GM12878 (cell line): Measurements from ENCODE around the gene GRIA4. TPM values are rescaled to one million over a fixed set of nuclear protein-coding genes. Genes with fewer than 3 reads are reported as not detected.

ENCODE experiments used
- ATAC-seq: fragments of 200-7000 bp; cut with Tn5 transposase; 3 replicates; pipeline ENCODE4 v1.9.1; 2020; ENCODE audit warnings: mild to moderate bottlenecking, moderate library complexity
- BruUV-seq: library from RNA; stranded (reverse); fragments of 400-500 nt; replicated peaks from 2 replicates; lab custom pipeline; 2021; lab: Mats Ljungman, UMichigan
- CTCF ChIA-PET: fragments of 300-600 bp; sonication (Branson Sonifier 250); formaldehyde crosslinking; extraction: SDS; loops from one replicate; lab custom pipeline; 2021; ENCODE audit warnings: inconsistent platforms; lab: Yijun Ruan, JAX
- POLR2A ChIA-PET: fragments of 350-600 bp; formaldehyde crosslinking; extraction: SDS; loops from one replicate; lab custom pipeline; 2021; ENCODE audit warnings: inconsistent platforms; lab: Charles Lee
- RAD21 ChIA-PET: fragments of 300-600 bp; sonication (Branson Sonifier 250); formaldehyde crosslinking; loops from one replicate; lab custom pipeline; 2023; ENCODE audit warnings: antibody characterized with exemption; ENCODE audit not compliant: unreplicated experiment; lab: Charles Lee
- SMC1A ChIA-PET: fragments of 300-600 bp; sonication (Branson Sonifier 250); formaldehyde crosslinking; loops from one replicate; lab custom pipeline; 2023; ENCODE audit not compliant: unreplicated experiment, uncharacterized antibody; lab: Charles Lee
- DNase-seq: peaks from one replicate; pipeline ENCODE4 v3.0.0-alpha.2; 2011; ENCODE audit warnings: low read depth, low spot score
- FAIRE-seq: peaks from 3 replicates; lab custom pipeline; 2011; peaks lifted over from hg19 to GRCh38; lab: Jason Lieb, UNC
- H2AFZ ChIP-seq: 2 replicates; pipeline ENCODE4 v1.6.0; 2011; ENCODE audit warnings: low read depth, low read length, control low read depth; ENCODE audit not compliant: control insufficient read depth
- H3K27ac ChIP-seq: 2 replicates; pipeline ENCODE4 v1.5.1; 2011; ENCODE audit warnings: control low read depth; ENCODE audit not compliant: control insufficient read depth, insufficient read depth
- H3K27me3 ChIP-seq, 2 experiments: replicated peaks in 1 of 2; 2 replicates each; pipeline versions ENCODE4 v1.6.0 to v1.6.1; 2011; ENCODE audit warnings: low read length in 1 of 2; ENCODE audit not compliant: control insufficient read depth in 2 of 2, insufficient read depth in 2 of 2
- H3K36me3 ChIP-seq, 2 experiments: 2 replicates each; pipeline ENCODE4 v1.5.1; 2011; ENCODE audit warnings: low read length in 1 of 2; ENCODE audit not compliant: control insufficient read depth in 2 of 2, insufficient read depth in 2 of 2
- H3K4me1 ChIP-seq: 2 replicates; pipeline ENCODE4 v1.6.1; 2011; ENCODE audit warnings: mild to moderate bottlenecking, low read length, moderate library complexity, mixed read lengths; ENCODE audit not compliant: control insufficient read depth, insufficient read depth
- H3K4me2 ChIP-seq: 2 replicates; pipeline ENCODE4 v1.6.0; 2011; ENCODE audit warnings: control low read depth; ENCODE audit not compliant: control insufficient read depth, insufficient read depth
- H3K4me3 ChIP-seq: fragments of 200-600 bp; sonication (generic); 2 replicates; pipeline ENCODE4 v1.5.1; 2016
- H3K79me2 ChIP-seq: 2 replicates; pipeline ENCODE4 v1.6.0; 2011; ENCODE audit warnings: low read length; ENCODE audit not compliant: control insufficient read depth, insufficient read depth
- H3K9ac ChIP-seq: 2 replicates; pipeline ENCODE4 v1.8.0; 2011; ENCODE audit warnings: low read length, control low read depth, mixed read lengths; ENCODE audit not compliant: control insufficient read depth, insufficient read depth
- H3K9me3 ChIP-seq: replicated peaks from 3 replicates; pipeline ENCODE4 v1.5.1; 2011; ENCODE audit warnings: mild to moderate bottlenecking, low read length; ENCODE audit not compliant: control insufficient read depth, insufficient read depth
- H4K20me1 ChIP-seq: 2 replicates; pipeline ENCODE4 v1.6.0; 2011; ENCODE audit not compliant: control insufficient read depth, insufficient read depth
- ATF7 ChIP-seq: fragments of 450-650 bp; IDR thresholded peaks from 2 replicates; pipeline ENCODE4 v1.6.1; 2016; ENCODE audit warnings: low read depth, mild to moderate bottlenecking
- CTCF ChIP-seq, 3 experiments: IDR thresholded peaks in 2 of 3; conservative IDR thresholded peaks in 1 of 3; 2 replicates each; pipeline ENCODE4 v1.5.1; 2011; ENCODE audit warnings: low read depth in 3 of 3, low read length in 3 of 3, mild to moderate bottlenecking in 3 of 3, control low read depth in 2 of 3, moderate library complexity in 2 of 3, inconsistent platforms in 1 of 3, mixed read lengths in 1 of 3; ENCODE audit not compliant: control insufficient read depth in 2 of 3, insufficient read depth in 1 of 3; ENCODE audit errors: extremely low read depth in 1 of 3
- GABPA ChIP-seq: IDR thresholded peaks from 2 replicates; pipeline ENCODE4 v1.6.1; 2014; ENCODE audit warnings: antibody characterized with exemption, low read depth, mild to moderate bottlenecking, inconsistent platforms
- HCFC1 ChIP-seq: fragments of 150-350 bp; IDR thresholded peaks from 2 replicates; pipeline ENCODE4 v1.6.1; 2014; ENCODE audit warnings: low read length
- HDAC2 ChIP-seq: fragments of 200-600 bp; sonication (generic); IDR thresholded peaks from 2 replicates; pipeline ENCODE4 v1.6.1; 2017
- HDGF ChIP-seq: fragments of 450-650 bp; IDR thresholded peaks from 2 replicates; pipeline ENCODE4 v1.6.1; 2016; ENCODE audit warnings: antibody characterized with exemption
- JUNB ChIP-seq: IDR thresholded peaks from 2 replicates; pipeline ENCODE4 v1.6.1; 2016; ENCODE audit warnings: antibody characterized with exemption, mild to moderate bottlenecking
- MEF2A ChIP-seq: IDR thresholded peaks from 2 replicates; pipeline ENCODE4 v1.6.1; 2011; ENCODE audit warnings: low read depth, mild to moderate bottlenecking, low read length, moderate library complexity; ENCODE audit not compliant: insufficient read depth
- MYB ChIP-seq: fragments of 150-350 bp; IDR thresholded peaks from 2 replicates; pipeline ENCODE4 v1.6.1; 2014; ENCODE audit warnings: mild to moderate bottlenecking, low read depth, low read length, borderline replicate concordance
- POU2F2 ChIP-seq: IDR thresholded peaks from 3 replicates; pipeline ENCODE4 v1.6.1; 2011; ENCODE audit warnings: low read depth, mild to moderate bottlenecking, low read length, borderline replicate concordance
- RCOR1 ChIP-seq: conservative IDR thresholded peaks from 2 replicates; pipeline ENCODE4 v1.6.1; 2012; ENCODE audit warnings: low read depth, low read length, improper control_type of control experiment
- RELA ChIP-seq: fragments of 450-650 bp; IDR thresholded peaks from 2 replicates; pipeline ENCODE4 v1.8.0; 2014; ENCODE audit warnings: borderline replicate concordance; ENCODE audit not compliant: partially characterized antibody
- SMAD1 ChIP-seq: fragments of 450-650 bp; IDR thresholded peaks from 2 replicates; pipeline ENCODE4 v1.6.1; 2018; ENCODE audit warnings: mild to moderate bottlenecking, low read depth; ENCODE audit not compliant: partially characterized antibody
- SREBF2 ChIP-seq: IDR thresholded peaks from 2 replicates; pipeline ENCODE4 v1.6.1; 2012; ENCODE audit warnings: mild to moderate bottlenecking, low read length
- STAT1 ChIP-seq: fragments of 450-650 bp; conservative IDR thresholded peaks from 2 replicates; pipeline ENCODE4 v1.6.1; 2014; ENCODE audit warnings: antibody characterized with exemption, mild to moderate bottlenecking
- SUPT20H ChIP-seq: IDR thresholded peaks from 2 replicates; pipeline ENCODE4 v1.6.1; 2011; ENCODE audit warnings: low read depth, mild to moderate bottlenecking, low read length, moderate library complexity, borderline replicate concordance; ENCODE audit not compliant: control insufficient read depth
- ZBTB33 ChIP-seq: fragments of 450-650 bp; IDR thresholded peaks from 2 replicates; pipeline ENCODE4 v1.6.1; 2017; ENCODE audit warnings: mild to moderate bottlenecking
- WGBS: methylation state at CpG from one replicate; pipeline ENCODE4 v1.1.6; 2016; ENCODE audit warnings: low lambda C conversion rate; ENCODE audit not compliant: insufficient replicate concordance, insufficient coverage; ENCODE audit errors: missing lambda C conversion rate; 5-methylcytosine and 5-hydroxymethylcytosine counted together
- in situ Hi-C: fragments of 300-500 bp; cut with MboI; formaldehyde crosslinking; loops from 9 replicates; pipeline ENCODE4 v1.14.3; 2018; ENCODE audit warnings: mixed read lengths
- intact Hi-C: fragments of 100-400 bp; cut with micrococcal nuclease; formaldehyde crosslinking; loops from one replicate; pipeline ENCODE4 v1.14.2; 2022; ENCODE audit not compliant: unreplicated experiment
- polyA plus RNA-seq, 11 experiments: library from polyadenylated mRNA; depleted of rRNA in 4 of 11; unstranded in 6 of 11; stranded (reverse) in 5 of 11; fragments of >200 nt; fragmentation: Nextera tagmentation in 4 of 11; fragmentation: Illumina TruSeq in 1 of 11; extraction: Ambion mirVana in 4 of 11; extraction: Trizol in 1 of 11; gene quantifications; 1 replicate in 1 of 11; 2 replicates in 10 of 11; pipeline versions ENCODE4 v1.2.1 to v1.2.3, GENCODE V29; 2011 to 2016; ENCODE audit warnings: inconsistent platforms in 2 of 11, missing spikeins in 2 of 11, low read depth in 1 of 11
- total RNA-seq, 4 experiments: library from RNA; depleted of rRNA in 3 of 4; stranded (reverse); fragments of >200 nt in 3 of 4; fragmentation: Illumina TruSeq in 1 of 4; extraction: Trizol in 1 of 4; gene quantifications; 2 replicates each; pipeline versions ENCODE4 v1.2.1 to v1.2.3, GENCODE V29; 2013 to 2021

GRIA4 gene
- total and polyA plus RNA-seq, 10 of the 15 experiments (the other 5 are each of a cell fraction or from before 2014, with no cell fraction given), result 0.04 TPM; not detected in 9

GRCh38 chr11:105989124-105989523, 379.3 kb downstream of the GRIA4 start (continued):
- TF ChIP-seq GABPA, result no peak
- no peak for TF ChIP-seq RELA
- TF ChIP-seq POU2F2, result no peak
- TF ChIP-seq HDAC2, result no peak
- no peak for TF ChIP-seq ATF7
- no peak for TF ChIP-seq SREBF2
- no peak for TF ChIP-seq ZBTB33

- SMC1A ChIA-PET, result no interaction called here
- Histone ChIP-seq H3K36me3 (peaks cover 2 to 4% of the 10 kb centered on the region in 2 experiments; a peak in 2 of 4 replicates), H3K9me3 (no peaks in the 10 kb centered on the region; the same call in 2 of the 3 replicates), H3K79me2 (no peaks in the 10 kb centered on the region), H3K9ac (no peak overlapping the region), H3K27me3 (no peaks in the 10 kb centered on the region), H2AFZ (no peak overlapping the region), H4K20me1 (no peaks in the 10 kb centered on the region), H3K4me2 (no peak overlapping the region), H3K27ac (no peak overlapping the region), H3K4me3 (no peak overlapping the region), H3K4me1 (no peaks in the 10 kb centered on the region)
- ATAC-seq, result no peak
- no peak for FAIRE-seq
- in situ Hi-C loops, result no loop called here
- POLR2A ChIA-PET, result no interaction called here
- CTCF ChIA-PET, result no interaction called here
- no TSS peak for BruUV-seq
- RAD21 ChIA-PET, result no interaction called here
- intact Hi-C loops, result no loop called here
- no peak for DNase-seq
- 96% methylated on average over 4 of the region's 4 CpGs for WGBS
- TF ChIP-seq HDAC2 (no peak), CTCF (IDR thresholded peaks at IDR 0.05 in 2 of 3, conservative IDR thresholded peaks at IDR 0.05 in 1 of 3; ENCODE audit: control insufficient read depth in 2 of 3, extremely low read depth in 1 of 3, insufficient read depth in 1 of 3, low read depth in 3 of 3, low read length in 3 of 3) (no peak), JUNB (no peak), RCOR1 (no peak), GABPA (no peak), SUPT20H (no peak), ZBTB33 (no peak), MYB (no peak), MEF2A (no peak), SMAD1 (no peak), HDGF (no peak), STAT1 (no peak), HCFC1 (no peak)
These were observed 382.0 kb downstream of the GRIA4 start for GRCh38 chr11:105991888-105992287.
